GM12873 (cell line): ENCODE measurements around the gene RAX2.

ENCODE experiments used
- TF ChIP-seq, protein P1 (sequence below): IDR thresholded peaks from 2 replicates; pipeline ENCODE4 v1.5.1; 2012; ENCODE audit warnings: low read depth, mild to moderate bottlenecking, moderate library complexity, low read length, control low read depth; ENCODE audit not compliant: insufficient read depth; ENCODE audit errors: missing control alignments

The RAX2 gene

DNA sequence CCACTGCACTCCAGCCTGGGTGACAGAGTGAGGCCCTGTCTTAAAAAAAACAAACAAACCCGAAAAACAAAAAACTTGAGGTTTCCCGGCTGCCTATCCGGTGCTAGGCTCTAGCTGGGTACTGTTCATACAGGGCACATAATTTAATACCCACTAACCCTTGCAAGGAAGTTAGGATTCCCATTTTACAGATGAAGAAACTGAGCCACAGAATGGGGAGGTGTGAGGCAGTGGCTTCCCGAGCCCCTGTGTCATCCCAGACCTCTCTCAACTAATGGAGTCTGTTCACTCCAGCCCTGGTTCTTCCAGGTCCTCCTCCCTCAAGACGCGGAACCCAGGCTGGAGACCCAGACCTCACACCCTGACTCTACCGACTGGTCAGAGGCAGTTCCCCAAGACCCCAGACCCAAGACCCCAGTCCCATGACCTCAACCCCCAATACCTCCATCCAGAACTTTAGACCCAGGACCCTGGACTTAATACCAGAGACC, 11.1 kb downstream of the RAX2 start:
- TF ChIP-seq, protein P1, sequence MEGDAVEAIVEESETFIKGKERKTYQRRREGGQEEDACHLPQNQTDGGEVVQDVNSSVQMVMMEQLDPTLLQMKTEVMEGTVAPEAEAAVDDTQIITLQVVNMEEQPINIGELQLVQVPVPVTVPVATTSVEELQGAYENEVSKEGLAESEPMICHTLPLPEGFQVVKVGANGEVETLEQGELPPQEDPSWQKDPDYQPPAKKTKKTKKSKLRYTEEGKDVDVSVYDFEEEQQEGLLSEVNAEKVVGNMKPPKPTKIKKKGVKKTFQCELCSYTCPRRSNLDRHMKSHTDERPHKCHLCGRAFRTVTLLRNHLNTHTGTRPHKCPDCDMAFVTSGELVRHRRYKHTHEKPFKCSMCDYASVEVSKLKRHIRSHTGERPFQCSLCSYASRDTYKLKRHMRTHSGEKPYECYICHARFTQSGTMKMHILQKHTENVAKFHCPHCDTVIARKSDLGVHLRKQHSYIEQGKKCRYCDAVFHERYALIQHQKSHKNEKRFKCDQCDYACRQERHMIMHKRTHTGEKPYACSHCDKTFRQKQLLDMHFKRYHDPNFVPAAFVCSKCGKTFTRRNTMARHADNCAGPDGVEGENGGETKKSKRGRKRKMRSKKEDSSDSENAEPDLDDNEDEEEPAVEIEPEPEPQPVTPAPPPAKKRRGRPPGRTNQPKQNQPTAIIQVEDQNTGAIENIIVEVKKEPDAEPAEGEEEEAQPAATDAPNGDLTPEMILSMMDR, result no peak

DNA sequence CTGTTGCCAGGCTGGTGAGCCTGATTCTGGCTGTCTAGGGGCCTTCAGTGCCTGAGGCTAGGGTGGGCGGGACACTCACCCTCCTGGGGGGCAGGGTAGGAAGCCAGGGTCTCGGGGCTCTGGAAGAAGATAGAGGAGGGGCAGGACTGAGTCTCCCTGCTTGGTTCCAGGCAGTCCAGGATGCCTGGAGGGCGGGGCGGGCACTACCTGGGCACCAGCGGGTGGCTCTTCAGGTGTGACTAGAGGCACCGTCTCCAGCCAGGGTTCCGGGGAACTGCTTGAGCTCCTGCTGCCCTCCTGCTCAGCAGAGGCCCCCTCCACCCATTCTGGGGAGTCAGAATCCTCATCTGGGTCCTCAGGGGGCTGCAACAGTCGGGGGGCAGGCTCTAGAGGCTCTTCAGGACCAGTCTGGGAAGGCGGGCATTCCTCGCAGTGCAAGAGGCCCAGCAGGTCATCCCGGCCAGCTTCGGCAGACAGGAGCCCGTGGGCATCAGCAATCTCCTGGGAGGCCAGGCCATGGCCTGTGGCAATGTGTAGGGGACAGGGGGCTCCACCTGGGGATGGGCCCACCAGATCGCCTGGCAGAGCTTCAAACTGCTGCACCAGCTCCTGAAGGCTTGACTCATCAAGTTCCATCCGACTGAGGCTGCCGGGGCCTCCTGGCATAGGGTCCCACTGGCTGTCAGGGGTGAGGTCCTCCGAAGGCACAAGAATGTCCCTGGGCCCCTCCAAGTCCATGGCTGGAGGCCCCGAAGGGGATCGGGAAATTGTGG, 12.4 kb downstream of the RAX2 start:
- TF ChIP-seq, protein P1, result no peak

DNA sequence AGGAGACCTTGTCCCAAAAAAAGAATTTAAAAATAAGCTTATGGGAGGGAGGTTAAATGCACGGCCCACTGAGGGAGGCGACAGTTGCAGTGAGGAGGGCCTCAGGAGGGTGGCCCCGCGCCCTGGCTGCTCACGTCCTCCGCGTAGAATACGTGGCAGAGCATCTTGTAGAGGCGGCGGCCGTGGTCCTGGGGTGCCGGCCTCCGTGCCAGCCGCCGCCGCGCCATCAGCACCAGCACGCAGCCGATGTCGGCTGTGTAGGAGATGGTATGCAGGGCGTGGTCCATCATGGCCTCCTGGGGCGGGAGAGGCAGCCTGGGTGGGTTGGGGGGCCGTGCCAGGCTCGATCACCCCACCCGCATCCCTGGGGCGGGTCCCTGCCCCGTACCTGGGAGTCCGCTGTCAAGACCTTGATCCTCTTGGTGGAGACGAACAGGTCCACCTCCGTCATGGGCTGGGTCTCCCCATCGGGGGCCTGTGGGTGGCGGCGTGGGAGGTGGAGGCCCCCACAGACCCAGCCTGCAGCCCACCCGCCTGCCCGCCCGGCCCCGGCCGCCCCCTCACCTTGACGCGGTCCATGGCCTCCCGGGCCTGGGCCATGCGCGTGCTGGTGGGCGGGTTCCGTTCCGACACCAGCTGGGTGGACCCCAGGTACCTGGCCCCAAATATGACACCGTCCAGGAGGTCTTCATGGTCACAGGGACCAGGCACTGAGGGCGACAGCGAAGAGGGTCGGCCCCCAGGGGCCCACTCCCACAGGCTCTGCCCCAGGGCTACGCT, 18.2 kb downstream of the RAX2 start:
- TF ChIP-seq, protein P1, result no peak

DNA sequence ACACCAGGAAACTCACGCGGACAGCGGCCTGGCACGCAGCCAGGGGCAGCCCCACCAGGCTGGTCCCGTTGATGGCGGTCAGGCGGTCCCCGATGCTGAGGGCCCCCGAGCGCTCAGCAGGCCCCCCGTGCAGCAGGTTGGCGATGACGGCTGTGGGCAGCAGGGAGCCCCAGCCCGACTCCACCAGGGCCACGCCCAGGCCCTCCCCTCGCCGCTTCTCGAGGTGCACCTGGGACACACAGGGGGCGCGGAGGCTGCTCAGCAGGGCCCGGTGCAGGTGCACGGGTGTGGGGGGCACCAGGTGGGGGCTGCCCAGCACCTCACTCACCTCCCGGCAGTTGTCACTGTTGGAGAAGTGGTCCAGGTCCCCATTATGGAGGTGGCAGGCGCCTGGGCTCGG, 19.5 kb downstream of the RAX2 start:
- TF ChIP-seq, protein P1, result no peak

DNA sequence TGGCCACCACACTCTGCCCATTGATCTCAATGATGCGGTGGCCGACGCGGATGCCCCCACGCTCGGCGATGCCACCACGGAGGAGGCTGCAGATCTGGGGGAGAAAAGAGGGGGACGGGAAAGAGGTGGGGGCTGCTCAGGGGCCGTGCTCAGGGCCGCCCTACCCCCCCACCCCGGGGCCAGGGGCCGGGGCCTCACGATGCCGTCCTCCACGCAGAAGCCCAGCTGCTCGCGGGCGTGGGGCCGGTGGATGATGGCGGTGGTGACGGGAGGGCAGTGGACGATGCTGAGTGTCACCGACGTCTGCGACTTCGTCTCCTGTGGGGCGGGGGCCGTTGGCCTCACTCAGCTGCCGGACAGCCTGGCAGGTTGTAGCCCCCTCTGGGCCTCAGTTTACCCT, 20.8 kb downstream of the RAX2 start:
- TF ChIP-seq, protein P1, result no peak

DNA sequence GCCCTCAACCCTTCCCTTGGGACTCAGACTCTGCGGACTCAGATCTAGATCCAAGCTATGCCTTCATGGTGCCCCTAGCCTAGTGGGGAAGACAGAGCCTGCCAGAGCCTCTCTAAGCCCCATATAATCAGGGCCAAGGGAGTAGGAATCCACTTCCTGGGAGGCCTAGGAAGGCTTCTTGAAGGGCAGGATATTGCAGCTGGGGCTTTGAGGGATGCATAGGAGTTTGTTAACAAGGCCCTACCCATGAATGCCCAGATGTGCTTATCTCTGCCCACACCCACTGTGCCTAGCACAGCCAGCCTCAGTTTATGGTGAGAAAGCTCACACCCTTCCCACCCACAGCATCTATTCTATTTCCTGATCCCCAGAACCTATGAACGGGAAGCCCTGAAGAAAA, 21.8 kb downstream of the RAX2 start:
- TF ChIP-seq, protein P1, result no peak

DNA sequence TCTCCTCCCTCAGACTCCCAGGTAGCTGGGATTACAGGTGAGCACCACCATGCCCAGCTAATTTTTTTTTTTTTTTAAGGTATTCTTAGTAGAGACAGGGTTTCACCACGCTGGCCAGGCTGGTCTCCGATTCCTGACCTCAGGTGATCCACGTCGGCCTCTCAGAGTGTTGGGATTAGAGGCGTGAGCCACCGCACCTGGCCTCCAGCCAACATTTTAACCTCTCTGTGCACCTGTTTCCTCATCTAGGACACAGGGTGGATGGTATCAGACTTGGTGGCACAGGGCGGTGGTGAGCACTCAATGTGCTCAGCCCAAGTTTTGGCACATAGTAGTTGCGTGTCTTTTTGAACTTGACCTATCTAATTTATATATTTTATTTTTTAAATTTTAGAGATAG, 23.1 kb downstream of the RAX2 start:
- TF ChIP-seq, protein P1, result no peak
